Measurements from ENCODE around the gene NELFA.

DNA sequence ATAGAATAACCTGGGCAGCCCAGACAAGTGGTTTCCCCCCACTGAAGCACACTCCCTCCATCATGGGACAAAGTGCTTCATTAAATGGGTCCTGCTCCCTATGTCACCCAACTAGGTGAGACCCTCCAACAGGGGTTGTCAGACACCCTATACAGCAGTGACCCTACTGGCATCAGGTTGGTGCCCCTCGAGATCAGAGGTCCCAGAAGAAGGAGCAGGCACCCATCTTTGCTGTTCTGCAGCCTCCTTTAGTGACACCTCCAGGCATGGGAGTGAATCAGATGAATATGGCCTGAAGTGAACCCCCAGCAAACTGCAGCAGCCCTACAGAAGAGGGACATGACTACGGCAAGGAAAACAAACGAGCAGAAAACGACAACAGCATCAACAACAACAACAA is 11.1 kb downstream of the NELFA start:
- TF ChIP-seq, protein P1, sequence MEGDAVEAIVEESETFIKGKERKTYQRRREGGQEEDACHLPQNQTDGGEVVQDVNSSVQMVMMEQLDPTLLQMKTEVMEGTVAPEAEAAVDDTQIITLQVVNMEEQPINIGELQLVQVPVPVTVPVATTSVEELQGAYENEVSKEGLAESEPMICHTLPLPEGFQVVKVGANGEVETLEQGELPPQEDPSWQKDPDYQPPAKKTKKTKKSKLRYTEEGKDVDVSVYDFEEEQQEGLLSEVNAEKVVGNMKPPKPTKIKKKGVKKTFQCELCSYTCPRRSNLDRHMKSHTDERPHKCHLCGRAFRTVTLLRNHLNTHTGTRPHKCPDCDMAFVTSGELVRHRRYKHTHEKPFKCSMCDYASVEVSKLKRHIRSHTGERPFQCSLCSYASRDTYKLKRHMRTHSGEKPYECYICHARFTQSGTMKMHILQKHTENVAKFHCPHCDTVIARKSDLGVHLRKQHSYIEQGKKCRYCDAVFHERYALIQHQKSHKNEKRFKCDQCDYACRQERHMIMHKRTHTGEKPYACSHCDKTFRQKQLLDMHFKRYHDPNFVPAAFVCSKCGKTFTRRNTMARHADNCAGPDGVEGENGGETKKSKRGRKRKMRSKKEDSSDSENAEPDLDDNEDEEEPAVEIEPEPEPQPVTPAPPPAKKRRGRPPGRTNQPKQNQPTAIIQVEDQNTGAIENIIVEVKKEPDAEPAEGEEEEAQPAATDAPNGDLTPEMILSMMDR (IDR thresholded peaks at IDR 0.05), result no peak
- TF ChIP-seq POLR2A (IDR thresholded peaks at IDR 0.05), result no peak

All from right lobe of liver (tissue), 4 donors.